Gastrocnemius medialis (tissue), 4 donors: Measurements from ENCODE around the gene SSBP3.

Experiments used
- POLR2A ChIP-seq, 2 donors: fragments of 450-650 bp; IDR thresholded peaks; one replicate each; pipeline ENCODE4 v1.6.1; 2017; ENCODE audit warnings: antibody characterized with exemption in 2 of 2, mild to moderate bottlenecking in 2 of 2, moderate library complexity in 2 of 2
- TF ChIP-seq, protein P1 (sequence below), 5 experiments: fragments of 450-650 bp in 3 of 5; fragments of 200-600 bp in 2 of 5; sonication (generic) in 2 of 5; IDR thresholded peaks in 4 of 5; conservative IDR thresholded peaks in 1 of 5; 1 replicate in 4 of 5; 2 replicates in 1 of 5; pipeline ENCODE4 v1.5.1; 2016 to 2019; ENCODE audit warnings: antibody characterized with exemption in 5 of 5, mild to moderate bottlenecking in 3 of 5, moderate library complexity in 3 of 5

GRCh38 chr1:54296666-54297065 lies 109.5 kb downstream of the SSBP3 start:
- TF ChIP-seq, protein P1, sequence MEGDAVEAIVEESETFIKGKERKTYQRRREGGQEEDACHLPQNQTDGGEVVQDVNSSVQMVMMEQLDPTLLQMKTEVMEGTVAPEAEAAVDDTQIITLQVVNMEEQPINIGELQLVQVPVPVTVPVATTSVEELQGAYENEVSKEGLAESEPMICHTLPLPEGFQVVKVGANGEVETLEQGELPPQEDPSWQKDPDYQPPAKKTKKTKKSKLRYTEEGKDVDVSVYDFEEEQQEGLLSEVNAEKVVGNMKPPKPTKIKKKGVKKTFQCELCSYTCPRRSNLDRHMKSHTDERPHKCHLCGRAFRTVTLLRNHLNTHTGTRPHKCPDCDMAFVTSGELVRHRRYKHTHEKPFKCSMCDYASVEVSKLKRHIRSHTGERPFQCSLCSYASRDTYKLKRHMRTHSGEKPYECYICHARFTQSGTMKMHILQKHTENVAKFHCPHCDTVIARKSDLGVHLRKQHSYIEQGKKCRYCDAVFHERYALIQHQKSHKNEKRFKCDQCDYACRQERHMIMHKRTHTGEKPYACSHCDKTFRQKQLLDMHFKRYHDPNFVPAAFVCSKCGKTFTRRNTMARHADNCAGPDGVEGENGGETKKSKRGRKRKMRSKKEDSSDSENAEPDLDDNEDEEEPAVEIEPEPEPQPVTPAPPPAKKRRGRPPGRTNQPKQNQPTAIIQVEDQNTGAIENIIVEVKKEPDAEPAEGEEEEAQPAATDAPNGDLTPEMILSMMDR (IDR thresholded peaks at IDR 0.05 in 4 of 5, conservative IDR thresholded peaks at IDR 0.05 in 1 of 5): no peak
- no peak for TF ChIP-seq POLR2A (IDR thresholded peaks at IDR 0.05)
